Endothelial cell of umbilical vein (primary cell): Measurements from ENCODE around the gene ZNF652. TPM values are rescaled to one million over a fixed set of nuclear protein-coding genes. Genes with fewer than 3 reads are reported as not detected.

Experiments
- BruUV-seq: library from RNA; stranded (reverse); fragments of 400-500 nt; replicated peaks from 2 replicates; lab custom pipeline; 2021; lab: Mats Ljungman, UMichigan
- CTCF ChIA-PET: fragments of 300-600, 350-600 bp; sonication (Branson Sonifier 250); formaldehyde crosslinking; loops from one replicate; lab custom pipeline; 2021; ENCODE audit warnings: antibody characterized with exemption, inconsistent platforms; lab: Charles Lee
- POLR2A ChIA-PET: fragments of 300-600, 350-600 bp; sonication (Branson Sonifier 250); formaldehyde crosslinking; loops from one replicate; lab custom pipeline; 2021; ENCODE audit warnings: antibody characterized with exemption, inconsistent platforms; lab: Charles Lee
- DNase-seq: peaks from one replicate; pipeline ENCODE4 v3.0.0-alpha.2; 2011; ENCODE audit warnings: low read depth, low spot score
- FAIRE-seq: peaks from 2 replicates; lab custom pipeline; 2011; peaks lifted over from hg19 to GRCh38; lab: Jason Lieb, UNC
- H2AFZ ChIP-seq: 2 replicates; pipeline ENCODE4 v1.6.0; 2012; ENCODE audit warnings: low read depth, low read length, control low read depth, inconsistent platforms
- H3K27ac ChIP-seq: 2 replicates; pipeline ENCODE4 v1.5.1; 2011; ENCODE audit warnings: low read depth, mild to moderate bottlenecking, control low read depth, low read length, moderate library complexity; ENCODE audit not compliant: insufficient read depth
- H3K27me3 ChIP-seq, 2 experiments: 2 replicates each; pipeline versions ENCODE4 v1.6.0 to v1.6.1; 2011; ENCODE audit warnings: low read length in 2 of 2, mixed read lengths in 1 of 2; ENCODE audit not compliant: control insufficient read depth in 2 of 2, insufficient read depth in 2 of 2
- H3K36me3 ChIP-seq, 2 experiments: 2 replicates in 1 of 2; 3 replicates in 1 of 2; pipeline ENCODE4 v1.5.1; 2011; ENCODE audit warnings: low read length in 2 of 2, mild to moderate bottlenecking in 1 of 2, moderate library complexity in 1 of 2; ENCODE audit not compliant: control insufficient read depth in 2 of 2, insufficient read depth in 2 of 2; ENCODE audit errors: extremely low read depth in 1 of 2
- H3K4me1 ChIP-seq: 3 replicates; pipeline ENCODE4 v1.5.1; 2011; ENCODE audit warnings: mild to moderate bottlenecking, low read length; ENCODE audit not compliant: control insufficient read depth, insufficient read depth; ENCODE audit errors: extremely low read depth
- H3K4me2 ChIP-seq: 2 replicates; pipeline ENCODE4 v1.6.1; 2011; ENCODE audit warnings: low read length, control low read depth, mixed read lengths; ENCODE audit not compliant: insufficient read depth
- H3K4me3 ChIP-seq, 3 experiments: fragments of 200-600 bp in 1 of 3; sonication (generic), shearing (Covaris generic) in 1 of 3; replicated peaks in 1 of 3; 2 replicates each; pipeline ENCODE4 v1.5.1; 2011 to 2016; ENCODE audit warnings: control low read depth in 3 of 3, low read length in 3 of 3, mild to moderate bottlenecking in 2 of 3, inconsistent platforms in 1 of 3, low read depth in 1 of 3, moderate library complexity in 1 of 3; ENCODE audit not compliant: insufficient read depth in 1 of 3
- H3K79me2 ChIP-seq: 2 replicates; pipeline ENCODE4 v1.6.0; 2012; ENCODE audit warnings: low read length, inconsistent platforms; ENCODE audit not compliant: control insufficient read depth, insufficient read depth
- H3K9ac ChIP-seq: replicated peaks from 2 replicates; pipeline ENCODE3; 2011; ENCODE audit warnings: low read length, control low read depth; ENCODE audit not compliant: insufficient read depth; ENCODE audit errors: extremely low read depth
- H3K9me1 ChIP-seq: replicated peaks from 3 replicates; pipeline ENCODE4 v1.6.0; 2011; ENCODE audit warnings: mild to moderate bottlenecking, low read length; ENCODE audit not compliant: control insufficient read depth, insufficient read depth; ENCODE audit errors: extremely low read depth
- H3K9me3 ChIP-seq: replicated peaks from 2 replicates; pipeline ENCODE4 v1.5.1; 2012; ENCODE audit warnings: low read length, inconsistent platforms; ENCODE audit not compliant: control insufficient read depth, insufficient read depth
- H4K20me1 ChIP-seq: replicated peaks from 2 replicates; pipeline ENCODE3; 2011; ENCODE audit warnings: mild to moderate bottlenecking, low read length; ENCODE audit not compliant: control insufficient read depth, insufficient read depth; ENCODE audit errors: extremely low read depth
- CTCF ChIP-seq, 2 donors: IDR thresholded peaks; 1 replicate in 1 of 2; 2 replicates in 1 of 2; pipeline ENCODE4 v1.5.1; 2011; ENCODE audit warnings: low read length in 2 of 2, mild to moderate bottlenecking in 2 of 2, moderate library complexity in 2 of 2, control low read depth in 1 of 2, inconsistent platforms in 1 of 2, low read depth in 1 of 2; ENCODE audit not compliant: insufficient read depth in 1 of 2; ENCODE audit errors: extremely low read depth in 1 of 2
- EZH2 ChIP-seq: IDR thresholded peaks from 2 replicates; pipeline ENCODE4 v1.6.1; 2012; ENCODE audit warnings: borderline replicate concordance, low read depth, mild to moderate bottlenecking, moderate library complexity, low read length, inconsistent platforms; ENCODE audit not compliant: severe bottlenecking
- FOS ChIP-seq: IDR thresholded peaks from 2 replicates; pipeline ENCODE4 v1.6.1; 2011; ENCODE audit warnings: mild to moderate bottlenecking, low read length, moderate library complexity, borderline replicate concordance; ENCODE audit not compliant: insufficient read depth
- JUN ChIP-seq: IDR thresholded peaks from 2 replicates; pipeline ENCODE4 v1.6.1; 2011; ENCODE audit warnings: borderline replicate concordance, low read depth; ENCODE audit not compliant: insufficient read length, insufficient read depth
- MAX ChIP-seq: IDR thresholded peaks from 2 replicates; pipeline ENCODE4 v1.6.1; 2011; ENCODE audit not compliant: insufficient read depth, insufficient read length
- MYC ChIP-seq: IDR thresholded peaks from one replicate; pipeline ENCODE4 v1.6.1; 2011; ENCODE audit warnings: mild to moderate bottlenecking, low read depth, low read length
- POLR2A ChIP-seq: IDR thresholded peaks from 2 replicates; pipeline ENCODE4 v1.6.1; 2012; ENCODE audit warnings: low read depth, mild to moderate bottlenecking, control low read depth, low read length
- POLR2AphosphoS5 ChIP-seq: IDR thresholded peaks from 2 replicates; pipeline ENCODE4 v1.6.1; 2012; ENCODE audit warnings: low read depth, mild to moderate bottlenecking, control low read depth, low read length, moderate library complexity; ENCODE audit not compliant: insufficient read depth
- dilution Hi-C: fragments of 300-500 bp; cut with MboI; formaldehyde crosslinking; loops from one replicate; pipeline ENCODE4 v1.15.0; 2019; ENCODE audit warnings: low sequenced_read_pairs; ENCODE audit not compliant: extremely low pct_ligation_motif_present
- intact Hi-C: fragments of 100-400 bp; cut with micrococcal nuclease; formaldehyde crosslinking; loops from one replicate; pipeline ENCODE4 v1.10.0; 2022
- polyA plus RNA-seq, 4 experiments: library from polyadenylated mRNA; depleted of rRNA in 3 of 4; stranded (reverse) in 3 of 4; unstranded in 1 of 4; fragments of >200 nt; gene quantifications; 2 replicates each; pipeline versions ENCODE4 v1.2.1 to v1.2.3, GENCODE V29; 2011 to 2012; ENCODE audit warnings: missing spikeins in 1 of 4
- total RNA-seq: library from RNA; stranded (reverse); gene quantifications from 2 replicates; pipeline ENCODE4 v1.2.3, GENCODE V29; 2021

The ZNF652 gene
- total and polyA plus RNA-seq, 2 donors (not counting 3 experiments of a cell fraction or from before 2014, with no cell fraction given): 6.1 to 18.6 TPM

DNA sequence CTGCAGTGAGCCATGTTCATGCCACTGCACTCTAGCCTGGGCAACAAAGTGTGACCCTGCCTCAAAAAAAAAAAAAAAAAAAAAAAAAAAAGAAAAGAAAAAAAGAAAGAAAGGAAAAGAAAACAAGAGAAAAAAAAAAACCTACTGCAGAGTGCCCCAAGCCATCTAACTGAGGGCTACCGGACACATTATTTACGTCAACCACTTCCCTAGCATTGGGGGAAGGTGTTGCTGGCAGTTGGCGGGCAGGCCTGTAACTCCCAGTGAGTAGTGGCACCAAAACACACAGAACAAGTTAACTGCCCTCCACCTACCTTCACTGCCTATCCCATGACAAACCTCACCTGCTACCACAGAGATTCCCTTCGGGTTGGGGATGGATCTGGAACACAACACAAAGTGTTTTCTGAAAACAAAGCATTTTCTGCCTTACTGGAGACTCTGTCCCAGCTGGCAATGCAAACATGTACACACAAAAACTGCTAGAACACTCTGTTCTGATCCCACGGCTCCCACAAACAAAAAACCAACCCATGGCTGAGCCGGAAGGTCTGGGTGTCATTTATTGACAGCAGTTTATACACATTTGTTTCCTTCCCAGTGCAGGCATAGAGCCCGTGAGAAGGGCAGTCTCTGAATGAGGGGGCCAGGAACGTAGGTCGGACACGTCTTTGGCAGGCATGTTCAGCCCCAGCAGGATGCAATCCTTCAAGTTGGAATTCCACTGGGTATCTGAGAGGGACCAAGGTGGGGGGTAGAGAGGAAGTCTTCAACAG is 41.7 kb upstream of the ZNF652 start:
- dilution Hi-C loops: no loop called here
- no peaks in the 10 kb centered on the region for H3K9me3 ChIP-seq
- H3K27ac ChIP-seq: no peak overlapping the region
- H3K4me1 ChIP-seq: no peaks in the 10 kb centered on the region
- FAIRE-seq: no peak
- CTCF ChIA-PET: no interaction called here
- H3K9ac ChIP-seq: no peak overlapping the region
- H4K20me1 ChIP-seq: no peaks in the 10 kb centered on the region
- peaks cover 22 to 35% of the 10 kb centered on the region in 2 experiments for H3K36me3 ChIP-seq
- no peak for DNase-seq
- H2AFZ ChIP-seq: no peak overlapping the region
- POLR2A ChIA-PET: no interaction called here
- H3K79me2 ChIP-seq: no peaks in the 10 kb centered on the region
- no peaks in the 10 kb centered on the region for H3K9me1 ChIP-seq
- no peak overlapping the region for H3K4me3 ChIP-seq
- no peak overlapping the region for H3K4me2 ChIP-seq
- intact Hi-C loops: no loop called here
- H3K27me3 ChIP-seq: no peaks in the 10 kb centered on the region
- no TSS peak for BruUV-seq
- TF ChIP-seq JUN: no peak
- TF ChIP-seq POLR2A: no peak
- no peak for TF ChIP-seq MYC
- TF ChIP-seq POLR2AphosphoS5: no peak
- TF ChIP-seq EZH2: no peak
- no peak for TF ChIP-seq MAX
- no peak for TF ChIP-seq FOS
- no peak for TF ChIP-seq CTCF (IDR thresholded peaks at IDR 0.05; ENCODE audit: extremely low read depth in 1 of 2, insufficient read depth in 1 of 2, low read depth in 1 of 2, low read length in 2 of 2)
